H1 (cell line): ENCODE measurements around the gene ST3GAL3. TPM values are rescaled to one million over a fixed set of nuclear protein-coding genes. Genes with fewer than 3 reads are reported as not detected.

Experiments
- CTCF ChIA-PET: fragments of 300-600 bp; sonication (Branson Sonifier 250); formaldehyde crosslinking; loops from one replicate; lab custom pipeline; 2021; ENCODE audit not compliant: partially characterized antibody; lab: Charles Lee
- POLR2A ChIA-PET: fragments of 300-600 bp; sonication (Branson Sonifier 250); formaldehyde crosslinking; loops from one replicate; lab custom pipeline; 2021; ENCODE audit warnings: inconsistent platforms; ENCODE audit not compliant: partially characterized antibody; lab: Charles Lee
- DNase-seq, 2 experiments: peaks; one replicate each; pipeline versions ENCODE4 v3.0.0 to v3.0.0-alpha.2; 2010 to 2022; ENCODE audit warnings: low spot score in 2 of 2, low read depth in 1 of 2, mixed read lengths in 1 of 2
- FAIRE-seq: peaks from 2 replicates; lab custom pipeline; 2011; peaks lifted over from hg19 to GRCh38; lab: Jason Lieb, UNC
- H2AFZ ChIP-seq: 2 replicates; pipeline ENCODE4 v1.8.1; 2012; ENCODE audit warnings: low read length, inconsistent platforms
- H2AK5ac ChIP-seq: 2 replicates; pipeline ENCODE4 v1.6.1; 2013; ENCODE audit warnings: low read depth, low read length
- H2BK120ac ChIP-seq: replicated peaks from 2 replicates; pipeline ENCODE3; 2013; ENCODE audit warnings: low read depth, low read length, inconsistent platforms
- H2BK12ac ChIP-seq: 2 replicates; pipeline ENCODE4 v1.6.1; 2013; ENCODE audit warnings: low read depth, low read length
- H2BK15ac ChIP-seq: 2 replicates; pipeline ENCODE4 v1.6.1; 2013; ENCODE audit warnings: low read length
- H2BK20ac ChIP-seq: 2 replicates; pipeline ENCODE4 v1.6.1; 2013; ENCODE audit warnings: low read length
- H2BK5ac ChIP-seq: 2 replicates; pipeline ENCODE4 v1.6.1; 2013; ENCODE audit warnings: low read depth, low read length
- H3K14ac ChIP-seq: 2 replicates; pipeline ENCODE4 v1.6.1; 2013; ENCODE audit warnings: inconsistent platforms; ENCODE audit not compliant: insufficient read length
- H3K18ac ChIP-seq: 2 replicates; pipeline ENCODE4 v1.6.1; 2013; ENCODE audit warnings: low read length; ENCODE audit errors: extremely low read depth
- H3K23ac ChIP-seq: 2 replicates; pipeline ENCODE4 v1.6.1; 2013; ENCODE audit warnings: inconsistent platforms; ENCODE audit not compliant: insufficient read length
- H3K23me2 ChIP-seq: 2 replicates; pipeline ENCODE4 v1.6.1; 2013; ENCODE audit warnings: low read depth, low read length
- H3K27ac ChIP-seq: 2 replicates; pipeline ENCODE4 v1.6.1; 2011; ENCODE audit warnings: low read depth, low read length, inconsistent platforms
- H3K27me3 ChIP-seq, 4 experiments: replicated peaks in 1 of 4; 1 replicate in 1 of 4; 2 replicates in 3 of 4; pipeline versions ENCODE4 v1.6.1 to v1.8.1; 2011 to 2013; ENCODE audit warnings: low read length in 3 of 4, mild to moderate bottlenecking in 3 of 4, inconsistent platforms in 2 of 4, mixed read lengths in 2 of 4, moderate library complexity in 1 of 4; ENCODE audit not compliant: control insufficient read depth in 3 of 4, insufficient read depth in 3 of 4; ENCODE audit errors: extremely low read depth in 1 of 4
- H3K36me3 ChIP-seq, 4 experiments: 2 replicates each; pipeline versions ENCODE4 v1.6.1 to v1.8.1; 2011 to 2013; ENCODE audit warnings: mild to moderate bottlenecking in 4 of 4, low read length in 3 of 4, moderate library complexity in 2 of 4, control low read depth in 1 of 4, inconsistent platforms in 1 of 4; ENCODE audit not compliant: insufficient read depth in 4 of 4, control insufficient read depth in 2 of 4
- H3K4ac ChIP-seq: replicated peaks from 2 replicates; pipeline ENCODE3; 2013; ENCODE audit warnings: low read length, low read depth, mixed read lengths, inconsistent platforms; ENCODE audit not compliant: insufficient read length
- H3K4me1 ChIP-seq, 4 experiments: replicated peaks in 1 of 4; 1 replicate in 1 of 4; 2 replicates in 3 of 4; pipeline versions ENCODE4 v1.6.1 to v1.8.1; 2011 to 2013; ENCODE audit warnings: low read length in 3 of 4, inconsistent platforms in 2 of 4, mixed read lengths in 1 of 4; ENCODE audit not compliant: insufficient read depth in 4 of 4, control insufficient read depth in 3 of 4
- H3K4me2 ChIP-seq, 2 experiments: 2 replicates each; pipeline versions ENCODE4 v1.6.1 to v1.8.1; 2011 to 2013; ENCODE audit warnings: low read depth in 2 of 2, low read length in 2 of 2, control low read depth in 1 of 2, inconsistent platforms in 1 of 2, mild to moderate bottlenecking in 1 of 2; ENCODE audit not compliant: insufficient read depth in 1 of 2
- H3K4me3 ChIP-seq, 4 experiments: fragments of 200-600, 300-600 bp in 1 of 4; sonication (generic), shearing (Covaris generic), sonication (Bioruptor Twin) in 1 of 4; 2 replicates each; pipeline versions ENCODE4 v1.5.1 to v1.8.1; 2011 to 2016; ENCODE audit warnings: low read length in 4 of 4, low read depth in 3 of 4, control low read depth in 2 of 4, inconsistent platforms in 2 of 4, mild to moderate bottlenecking in 2 of 4, mixed read lengths in 1 of 4, moderate library complexity in 1 of 4; ENCODE audit not compliant: insufficient read depth in 2 of 4; ENCODE audit errors: extremely low read depth in 1 of 4
- H3K56ac ChIP-seq: replicated peaks from 2 replicates; pipeline ENCODE3; 2013; ENCODE audit warnings: low read depth, mild to moderate bottlenecking, mixed read lengths, low read length, inconsistent platforms; ENCODE audit not compliant: insufficient read length
- H3K79me1 ChIP-seq: 2 replicates; pipeline ENCODE4 v1.6.1; 2013; ENCODE audit warnings: low read depth, low read length, control low read depth
- H3K79me2 ChIP-seq, 2 experiments: 2 replicates each; pipeline versions ENCODE4 v1.6.1 to v1.8.1; 2012 to 2013; ENCODE audit warnings: low read length in 2 of 2, mild to moderate bottlenecking in 2 of 2, inconsistent platforms in 1 of 2; ENCODE audit not compliant: insufficient read depth in 2 of 2, control insufficient read depth in 1 of 2
- H3K9ac ChIP-seq, 4 experiments: replicated peaks in 1 of 4; 1 replicate in 1 of 4; 2 replicates in 3 of 4; pipeline versions ENCODE4 v1.6.1 to v1.8.1; 2011 to 2013; ENCODE audit warnings: low read depth in 3 of 4, low read length in 3 of 4, control low read depth in 2 of 4, mild to moderate bottlenecking in 2 of 4, moderate library complexity in 2 of 4, inconsistent platforms in 1 of 4; ENCODE audit errors: extremely low read depth in 1 of 4
- H3K9me3 ChIP-seq, 2 experiments: 2 replicates each; pipeline versions ENCODE4 v1.6.1 to v1.8.1; 2012 to 2013; ENCODE audit warnings: mild to moderate bottlenecking in 2 of 2, moderate library complexity in 2 of 2, control low read depth in 1 of 2, inconsistent platforms in 1 of 2, low read depth in 1 of 2, low read length in 1 of 2, mixed read lengths in 1 of 2; ENCODE audit not compliant: insufficient read depth in 2 of 2
- H4K20me1 ChIP-seq, 2 experiments: replicated peaks in 1 of 2; 2 replicates each; pipeline versions ENCODE3 to v1.8.1; 2011 to 2013; ENCODE audit warnings: inconsistent platforms in 2 of 2, low read length in 2 of 2, mild to moderate bottlenecking in 1 of 2; ENCODE audit not compliant: insufficient read depth in 2 of 2, control insufficient read depth in 1 of 2
- H4K5ac ChIP-seq: 2 replicates; pipeline ENCODE4 v1.6.1; 2013; ENCODE audit warnings: low read length, low read depth, mixed read lengths, inconsistent platforms; ENCODE audit not compliant: insufficient read length
- H4K8ac ChIP-seq: 2 replicates; pipeline ENCODE4 v1.8.0; 2013; ENCODE audit warnings: mild to moderate bottlenecking, moderate library complexity, low read length, inconsistent platforms; ENCODE audit not compliant: insufficient read depth; ENCODE audit errors: extremely low read depth
- H4K91ac ChIP-seq: replicated peaks from 2 replicates; pipeline ENCODE3; 2013; ENCODE audit warnings: low read length, mixed read lengths, inconsistent platforms; ENCODE audit not compliant: insufficient read length
- HDAC2 ChIP-seq, 2 experiments: fragments of 300-600 bp in 1 of 2; sonication (generic) in 1 of 2; IDR thresholded peaks; 2 replicates each; pipeline ENCODE4 v1.6.1; 2011 to 2012; ENCODE audit warnings: low read depth in 2 of 2, low read length in 2 of 2, mild to moderate bottlenecking in 2 of 2, moderate library complexity in 2 of 2, borderline replicate concordance in 1 of 2, inconsistent platforms in 1 of 2
- WGBS, 2 experiments: shearing (Covaris generic) in 1 of 2; methylation state at CpG; one replicate each; pipeline versions ENCODE4 v1.1.6 to v1.1.7; 2013 to 2015; ENCODE audit warnings: low lambda C conversion rate in 2 of 2, mixed read lengths in 2 of 2, inconsistent platforms in 1 of 2, low coverage in 1 of 2, missing lambda C conversion rate in 1 of 2; ENCODE audit not compliant: insufficient replicate concordance in 2 of 2, insufficient coverage in 1 of 2, insufficient read length in 1 of 2; ENCODE audit errors: extremely low coverage in 1 of 2, missing lambda C conversion rate in 1 of 2; 5-methylcytosine and 5-hydroxymethylcytosine counted together
- polyA plus RNA-seq, 7 experiments: library from polyadenylated mRNA; depleted of rRNA in 3 of 7; stranded (reverse) in 5 of 7; unstranded in 2 of 7; fragments of >200 nt in 5 of 7; fragments of 200-250 nt in 2 of 7; gene quantifications; 1 replicate in 5 of 7; 2 replicates in 1 of 7; 4 replicates in 1 of 7; pipeline versions ENCODE4 v1.2.1 to v1.2.3, GENCODE V29; 2011 to 2013; ENCODE audit warnings: missing spikeins in 2 of 7, mixed read lengths in 2 of 7
- total RNA-seq: library from RNA; stranded (reverse); fragmentation: NEBNext Ultra II Directional; extraction: Animal tissue kit (Norgen Biotek cat#: 25700); gene quantifications from 2 replicates; pipeline ENCODE4 v1.2.1, GENCODE V29; 2021

ST3GAL3 gene
- total and polyA plus RNA-seq, 2 of the 8 experiments (the other 6 are each of a cell fraction or from before 2014, with no cell fraction given), result 6.8 to 7.0 TPM

DNA sequence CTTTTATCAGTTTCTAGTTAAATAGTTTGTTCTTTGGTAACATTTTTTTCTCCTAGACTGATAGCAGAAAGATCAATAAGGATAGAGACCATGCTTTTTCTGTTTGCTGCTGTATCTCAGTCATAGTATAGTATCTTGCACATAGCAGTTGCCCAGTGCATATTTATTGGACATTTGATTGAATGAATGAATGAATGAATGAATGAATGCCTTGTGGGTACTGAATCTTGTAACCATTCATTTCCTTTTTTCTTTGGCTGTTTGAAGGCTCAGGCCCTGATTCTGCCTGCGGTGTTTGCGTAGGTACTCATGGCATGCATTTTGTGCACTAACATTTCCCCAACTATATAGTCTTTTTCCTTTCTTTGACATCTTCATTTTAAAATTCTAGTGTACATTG is 83.9 kb downstream of the ST3GAL3 start:
- no peaks in the 10 kb centered on the region for H3K4me1 ChIP-seq
- no peak overlapping the region for H3K4ac ChIP-seq
- no peak overlapping the region for H2AFZ ChIP-seq
- no peak overlapping the region for H2BK20ac ChIP-seq
- H3K27me3 ChIP-seq, result no peaks in the 10 kb centered on the region
- ChIA-PET POLR2A (no interaction called here), CTCF (no interaction called here)
- H4K8ac ChIP-seq, result no peak overlapping the region
- H3K56ac ChIP-seq, result no peak overlapping the region
- H3K79me2 ChIP-seq, result no peaks in the 10 kb centered on the region
- no peaks in the 10 kb centered on the region for H4K20me1 ChIP-seq
- no peak for FAIRE-seq
- H3K79me1 ChIP-seq, result no peaks in the 10 kb centered on the region
- H2BK120ac ChIP-seq, result no peak overlapping the region
- no peaks in the 10 kb centered on the region for H3K23me2 ChIP-seq
- no peak overlapping the region for H3K18ac ChIP-seq
- H3K23ac ChIP-seq, result no peak overlapping the region
- H3K27ac ChIP-seq, result no peak overlapping the region
- no peak overlapping the region for H3K4me3 ChIP-seq
- H3K4me2 ChIP-seq, result no peak overlapping the region
- H4K5ac ChIP-seq, result no peak overlapping the region
- no peaks in the 10 kb centered on the region for H3K36me3 ChIP-seq
- H3K14ac ChIP-seq, result no peak overlapping the region
- TF ChIP-seq HDAC2 (IDR thresholded peaks at IDR 0.05; ENCODE audit: borderline replicate concordance in 1 of 2, low read depth in 2 of 2, low read length in 2 of 2), result no peak
- TF ChIP-seq, all 59 proteins: peak for 0
- Histone ChIP-seq H3K9me3 (no peaks in the 10 kb centered on the region), H3K9ac (no peak overlapping the region), H2BK5ac (no peak overlapping the region), H2BK15ac (no peak overlapping the region), H2AK5ac (no peak overlapping the region), H4K91ac (no peak overlapping the region), H2BK12ac (no peak overlapping the region)
- DNase-seq, result no peak
- 98% methylated on average over 2 of the region's 2 CpGs; no CpG with 5 or more reads in 1 of the 2 experiments for WGBS, 2 experiments
